Mesendoderm (in vitro differentiated cells): ENCODE results near the gene CDH12.

Experiments
- DNase-seq: peaks from one replicate; pipeline ENCODE4 v3.0.0; 2013
- H2AK5ac ChIP-seq: 2 replicates; pipeline ENCODE4 v1.6.1; 2013; ENCODE audit warnings: low read length, inconsistent platforms
- H2BK120ac ChIP-seq: 2 replicates; pipeline ENCODE4 v1.6.1; 2013; ENCODE audit warnings: low read depth, mild to moderate bottlenecking, low read length, moderate library complexity, mixed read lengths
- H2BK15ac ChIP-seq: replicated peaks from 2 replicates; pipeline ENCODE4 v1.6.1; 2013; ENCODE audit warnings: low read depth, mild to moderate bottlenecking, moderate library complexity
- H2BK5ac ChIP-seq: 2 replicates; pipeline ENCODE4 v1.6.1; 2013; ENCODE audit warnings: low read length, inconsistent platforms
- H3K18ac ChIP-seq: 2 replicates; pipeline ENCODE4 v1.6.1; 2013; ENCODE audit warnings: mild to moderate bottlenecking, low read length, mixed read lengths
- H3K23ac ChIP-seq: one replicate; pipeline ENCODE4 v1.6.1; 2013; ENCODE audit warnings: low read length
- H3K27ac ChIP-seq: 2 replicates; pipeline ENCODE4 v1.5.1; 2013; ENCODE audit warnings: low read depth, mild to moderate bottlenecking, inconsistent platforms, low read length, moderate library complexity
- H3K27me3 ChIP-seq: 2 replicates; pipeline ENCODE4 v1.6.1; 2013; ENCODE audit warnings: low read length, control low read depth, mild to moderate bottlenecking, inconsistent platforms; ENCODE audit not compliant: insufficient read depth, poor library complexity
- H3K36me3 ChIP-seq: 2 replicates; pipeline ENCODE4 v1.6.1; 2013; ENCODE audit warnings: low read length, inconsistent platforms; ENCODE audit not compliant: control insufficient read depth, insufficient read depth
- H3K4ac ChIP-seq: one replicate; pipeline ENCODE4 v1.6.1; 2013; ENCODE audit warnings: low read depth, mild to moderate bottlenecking, low read length, moderate library complexity
- H3K4me1 ChIP-seq: 2 replicates; pipeline ENCODE4 v1.6.1; 2013; ENCODE audit warnings: low read depth, low read length, inconsistent platforms; ENCODE audit not compliant: control insufficient read depth
- H3K4me2 ChIP-seq: 2 replicates; pipeline ENCODE4 v1.6.1; 2013; ENCODE audit warnings: low read length
- H3K4me3 ChIP-seq: 2 replicates; pipeline ENCODE4 v1.5.1; 2013; ENCODE audit warnings: mild to moderate bottlenecking, low read length
- H3K56ac ChIP-seq: one replicate; pipeline ENCODE4 v1.6.1; 2013; ENCODE audit warnings: low read length
- H3K79me1 ChIP-seq: 2 replicates; pipeline ENCODE4 v1.6.1; 2013; ENCODE audit warnings: low read length, inconsistent platforms
- H3K79me2 ChIP-seq: 2 replicates; pipeline ENCODE4 v1.6.1; 2013; ENCODE audit warnings: mild to moderate bottlenecking, low read length; ENCODE audit not compliant: control insufficient read depth, insufficient read depth
- H3K9ac ChIP-seq: 2 replicates; pipeline ENCODE4 v1.6.1; 2013; ENCODE audit warnings: low read length, inconsistent platforms
- H4K5ac ChIP-seq: one replicate; pipeline ENCODE4 v1.6.1; 2013; ENCODE audit warnings: low read length
- H4K8ac ChIP-seq: one replicate; pipeline ENCODE4 v1.6.1; 2013; ENCODE audit warnings: low read depth, mild to moderate bottlenecking, control low read depth, low read length, moderate library complexity
- WGBS: extraction: QIAGEN DNeasy Blood & Tissue Kit; methylation state at CpG from one replicate; pipeline ENCODE4 v1.1.7; 2013; ENCODE audit warnings: low lambda C conversion rate, missing lambda C conversion rate; ENCODE audit not compliant: insufficient coverage; ENCODE audit errors: extremely low coverage; 5-methylcytosine and 5-hydroxymethylcytosine counted together

Gene CDH12

DNA sequence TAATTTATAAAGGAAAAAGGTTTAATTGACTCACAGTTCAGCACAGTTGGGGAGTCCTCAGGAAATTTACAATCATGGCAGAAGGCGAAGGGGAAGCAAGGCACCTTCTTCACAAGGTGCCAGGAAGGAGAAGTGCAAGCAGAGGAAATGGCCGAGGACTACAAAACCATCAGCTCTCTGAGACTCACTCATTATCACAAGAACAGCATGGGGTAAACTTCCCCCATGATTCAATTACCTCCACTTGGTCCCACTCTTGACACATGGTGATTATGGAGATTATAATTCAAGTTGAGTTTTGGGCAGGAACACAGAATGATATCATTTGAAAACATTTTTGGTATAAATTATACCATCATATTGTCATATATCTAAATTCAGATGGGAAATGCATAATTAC, 934.7 kb downstream of the CDH12 start:
- Histone ChIP-seq H2AK5ac (no peak overlapping the region), H3K4me3 (no peak overlapping the region), H3K79me2 (no peaks in the 10 kb centered on the region), H3K4me1 (no peaks in the 10 kb centered on the region), H2BK120ac (no peak overlapping the region), H3K36me3 (no peaks in the 10 kb centered on the region), H3K18ac (no peak overlapping the region), H3K56ac (no peak overlapping the region), H4K8ac (no peak overlapping the region), H3K79me1 (no peaks in the 10 kb centered on the region), H3K9ac (no peak overlapping the region), H3K27me3 (no peaks in the 10 kb centered on the region), H3K23ac (no peak overlapping the region), H2BK5ac (no peak overlapping the region), H3K27ac (no peak overlapping the region), H3K4ac (no peak overlapping the region), H3K4me2 (no peak overlapping the region), H2BK15ac (no peak overlapping the region), H4K5ac (no peak overlapping the region)
- no CpG with 5 or more reads among the region's 2 CpGs for WGBS
- peak; percentile 67 for DNase-seq

DNA sequence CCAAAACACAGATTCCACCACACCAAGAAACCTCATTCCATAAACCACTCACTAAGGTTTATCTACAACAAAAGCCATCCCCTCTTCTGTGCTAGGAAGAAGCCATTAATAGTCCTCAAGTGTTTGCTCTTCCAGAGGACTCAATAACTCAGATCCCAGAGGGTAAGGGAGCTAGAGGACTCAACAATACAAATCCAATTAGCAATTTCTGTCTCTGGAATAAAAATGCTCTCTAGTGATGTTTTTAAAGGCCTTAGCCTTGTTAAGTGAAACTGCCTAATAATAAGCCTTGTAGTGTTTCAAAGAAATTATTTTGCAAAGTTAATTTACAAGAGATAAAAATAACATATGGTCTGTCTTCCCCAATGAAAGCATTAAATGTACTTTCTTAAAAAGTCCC, 942.4 kb downstream of the CDH12 start:
- H3K4me2 ChIP-seq = no peak overlapping the region
- H3K36me3 ChIP-seq = no peaks in the 10 kb centered on the region
- H2BK120ac ChIP-seq = no peak overlapping the region
- no peak overlapping the region for H2AK5ac ChIP-seq
- H3K4ac ChIP-seq = no peak overlapping the region
- no peak overlapping the region for H3K4me3 ChIP-seq
- H3K79me2 ChIP-seq = no peaks in the 10 kb centered on the region
- no peak overlapping the region for H3K23ac ChIP-seq
- H3K18ac ChIP-seq = no peak overlapping the region
- H3K56ac ChIP-seq = no peak overlapping the region
- no peak overlapping the region for H3K27ac ChIP-seq
- no peak overlapping the region for H4K5ac ChIP-seq
- H3K79me1 ChIP-seq = no peaks in the 10 kb centered on the region
- H3K4me1 ChIP-seq = no peaks in the 10 kb centered on the region
- no peak overlapping the region for H4K8ac ChIP-seq
- H3K27me3 ChIP-seq = no peaks in the 10 kb centered on the region
- H3K9ac ChIP-seq = no peak overlapping the region
- no peak overlapping the region for H2BK5ac ChIP-seq
- no peak overlapping the region for H2BK15ac ChIP-seq
- no peak for DNase-seq

DNA sequence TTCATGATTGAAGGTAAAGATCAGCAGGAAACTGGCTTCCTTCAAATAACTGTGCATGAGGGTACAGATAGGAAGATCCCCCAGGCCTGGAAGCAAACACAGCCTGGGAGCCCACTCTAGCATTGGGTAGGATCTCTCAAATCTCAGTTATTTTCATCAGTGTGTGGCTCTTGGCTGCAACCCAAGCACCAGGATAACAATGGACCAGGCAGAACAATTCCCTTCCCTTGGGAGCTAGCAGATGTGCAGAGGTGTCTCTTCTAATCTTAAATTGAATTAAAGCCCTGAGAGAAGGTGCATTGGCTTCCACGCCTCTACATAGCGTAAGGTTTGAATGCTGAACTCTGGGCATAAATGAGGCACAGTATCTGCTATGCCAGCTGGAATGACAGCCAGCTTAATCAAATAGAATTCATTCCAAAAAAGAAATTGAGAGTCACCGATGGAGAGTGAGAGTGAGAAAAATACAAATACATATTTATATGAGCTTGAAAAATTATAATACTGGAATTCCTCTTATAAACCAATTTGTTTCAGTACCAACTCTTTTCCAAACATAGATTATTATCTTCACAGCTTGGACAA, 957.3 kb downstream of the CDH12 start:
- Histone ChIP-seq H3K23ac (no peak overlapping the region), H3K18ac (no peak overlapping the region), H3K4me2 (no peak overlapping the region), H2BK15ac (no peak overlapping the region), H3K79me2 (no peaks in the 10 kb centered on the region), H2AK5ac (no peak overlapping the region), H3K9ac (no peak overlapping the region), H3K4ac (no peak overlapping the region), H4K8ac (no peak overlapping the region), H3K27me3 (no peaks in the 10 kb centered on the region), H2BK5ac (no peak overlapping the region), H2BK120ac (no peak overlapping the region), H3K27ac (no peak overlapping the region), H3K4me3 (no peak overlapping the region), H4K5ac (no peak overlapping the region), H3K56ac (no peak overlapping the region), H3K4me1 (no peaks in the 10 kb centered on the region), H3K36me3 (no peaks in the 10 kb centered on the region), H3K79me1 (no peaks in the 10 kb centered on the region)
- no peak for DNase-seq
- WGBS = no CpG with 5 or more reads among the region's 3 CpGs

DNA sequence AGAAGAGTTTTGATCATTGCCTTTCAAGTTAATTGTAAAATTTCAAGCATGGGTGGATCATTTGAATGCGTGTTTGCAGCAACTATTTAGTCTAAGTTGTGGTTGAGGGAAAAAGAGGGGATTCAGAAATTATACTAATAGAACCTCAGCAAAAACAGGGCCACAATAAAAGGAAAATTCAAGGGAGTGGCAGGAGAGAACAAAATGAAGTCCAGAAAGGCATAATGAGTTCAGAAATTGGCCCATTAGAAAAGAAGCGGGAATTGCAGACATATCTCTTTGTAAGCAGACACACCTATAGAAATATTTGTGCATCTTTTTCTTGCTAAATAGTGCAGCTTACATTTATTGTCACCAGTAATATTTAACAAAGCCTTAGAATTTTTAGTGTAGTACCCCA, 960.0 kb downstream of the CDH12 start:
- Histone ChIP-seq H4K8ac (no peak overlapping the region), H3K56ac (no peak overlapping the region), H3K9ac (no peak overlapping the region), H2AK5ac (no peak overlapping the region), H4K5ac (no peak overlapping the region), H3K79me1 (no peaks in the 10 kb centered on the region), H3K4ac (no peak overlapping the region), H3K27me3 (no peaks in the 10 kb centered on the region), H3K18ac (no peak overlapping the region), H3K36me3 (no peaks in the 10 kb centered on the region), H3K4me1 (no peaks in the 10 kb centered on the region), H3K27ac (no peak overlapping the region), H2BK5ac (no peak overlapping the region), H3K23ac (no peak overlapping the region), H2BK15ac (no peak overlapping the region), H3K79me2 (no peaks in the 10 kb centered on the region), H3K4me3 (no peak overlapping the region), H3K4me2 (no peak overlapping the region), H2BK120ac (no peak overlapping the region)
- no CpG with 5 or more reads among the region's 2 CpGs for WGBS
- DNase-seq = no peak

DNA sequence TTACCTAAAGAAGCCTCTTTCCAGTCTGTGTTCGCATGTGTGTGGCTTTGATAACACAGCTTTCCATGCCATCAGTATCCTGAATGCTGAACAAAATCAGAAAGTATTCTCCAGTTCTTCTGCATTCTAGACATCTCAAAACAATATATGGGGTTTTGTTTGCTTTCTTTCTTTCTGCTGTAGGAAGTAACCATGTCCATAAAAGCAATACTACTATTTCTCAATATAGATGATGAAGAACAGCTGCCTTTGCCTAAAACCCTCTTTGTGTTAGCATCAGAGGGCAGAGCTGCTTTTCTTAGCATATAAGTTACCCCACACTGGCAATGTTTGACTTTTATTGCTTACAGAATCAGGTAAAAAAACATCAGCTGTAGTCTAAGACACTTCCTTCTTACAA, 963.6 kb downstream of the CDH12 start:
- no peak overlapping the region for H3K4ac ChIP-seq
- WGBS = no CpG with 5 or more reads among the region's 1 CpG
- no peak overlapping the region for H3K4me2 ChIP-seq
- H3K18ac ChIP-seq = no peak overlapping the region
- H2BK120ac ChIP-seq = no peak overlapping the region
- no peaks in the 10 kb centered on the region for H3K27me3 ChIP-seq
- H3K36me3 ChIP-seq = no peaks in the 10 kb centered on the region
- no peak overlapping the region for H3K9ac ChIP-seq
- no peak overlapping the region for H4K5ac ChIP-seq
- no peak overlapping the region for H4K8ac ChIP-seq
- H3K23ac ChIP-seq = no peak overlapping the region
- no peak overlapping the region for H3K56ac ChIP-seq
- H2BK5ac ChIP-seq = no peak overlapping the region
- H3K4me1 ChIP-seq = no peaks in the 10 kb centered on the region
- no peak overlapping the region for H2AK5ac ChIP-seq
- no peak overlapping the region for H2BK15ac ChIP-seq
- no peak for DNase-seq
- H3K4me3 ChIP-seq = no peak overlapping the region
- H3K79me2 ChIP-seq = no peaks in the 10 kb centered on the region
- H3K79me1 ChIP-seq = no peaks in the 10 kb centered on the region
- H3K27ac ChIP-seq = no peak overlapping the region

DNA sequence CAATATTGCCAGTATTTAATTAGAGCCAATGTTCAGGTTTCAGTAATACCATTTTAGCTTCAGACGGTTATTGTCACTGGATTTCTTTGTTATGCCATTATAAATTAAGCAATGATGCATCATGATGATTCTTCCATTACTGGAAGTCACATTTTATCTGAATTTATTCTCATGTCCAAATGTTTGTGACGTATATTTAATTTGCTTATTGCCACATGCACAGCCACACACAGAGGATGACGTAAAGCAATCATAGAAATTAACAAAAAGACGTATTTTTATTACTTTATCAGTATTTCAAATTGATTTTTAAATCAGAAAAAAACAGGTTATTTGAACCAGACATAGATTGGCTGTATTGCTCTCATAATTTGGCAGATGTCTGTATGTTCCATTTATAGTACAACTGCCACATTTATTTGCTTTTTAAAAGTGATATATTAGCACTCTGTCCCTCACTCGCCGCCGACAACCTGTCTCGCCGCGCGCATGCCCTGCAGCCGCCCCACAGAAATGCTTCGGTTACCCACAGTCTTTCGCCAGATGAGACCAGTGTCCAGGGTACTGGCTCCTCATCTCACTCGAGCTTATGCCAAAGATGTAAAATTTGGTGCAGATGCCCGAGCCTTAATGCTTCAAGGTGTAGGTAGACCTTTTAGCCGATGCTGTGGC, 970.9 kb downstream of the CDH12 start:
- Histone ChIP-seq H3K36me3 (no peaks in the 10 kb centered on the region), H2BK5ac (no peak overlapping the region), H4K8ac (no peak overlapping the region), H2AK5ac (no peak overlapping the region), H3K18ac (no peak overlapping the region), H3K56ac (no peak overlapping the region), H3K27ac (no peak overlapping the region), H2BK120ac (no peak overlapping the region), H3K23ac (no peak overlapping the region), H3K4ac (no peak overlapping the region), H4K5ac (no peak overlapping the region), H3K27me3 (no peaks in the 10 kb centered on the region), H2BK15ac (no peak overlapping the region), H3K79me1 (no peaks in the 10 kb centered on the region), H3K9ac (no peak overlapping the region), H3K4me2 (no peak overlapping the region), H3K79me2 (no peaks in the 10 kb centered on the region), H3K4me3 (no peak overlapping the region), H3K4me1 (no peaks in the 10 kb centered on the region)
- WGBS = no CpG with 5 or more reads among the region's 17 CpGs
- no peak for DNase-seq
